Osteocyte (in vitro differentiated cells): ENCODE measurements around the gene MKS1. TPM values are rescaled to one million over a fixed set of nuclear protein-coding genes. Genes with fewer than 3 reads are reported as not detected.

ENCODE experiments used
- DNase-seq: peaks from one replicate; pipeline ENCODE4 v3.0.0; 2021; ENCODE audit warnings: mixed read lengths; ENCODE audit not compliant: unreplicated experiment; ENCODE audit errors: extremely low spot score
- H3K27ac Mint-ChIP-seq: one replicate; pipeline ENCODE4 v1.8.0; 2021; ENCODE audit warnings: mild to moderate bottlenecking, mixed read lengths; ENCODE audit not compliant: unreplicated experiment
- H3K27me3 Mint-ChIP-seq: one replicate; pipeline ENCODE4 v1.8.0; 2021; ENCODE audit warnings: mixed read lengths; ENCODE audit not compliant: unreplicated experiment
- H3K36me3 Mint-ChIP-seq: one replicate; pipeline ENCODE4 v1.8.0; 2021; ENCODE audit warnings: mixed read lengths; ENCODE audit not compliant: unreplicated experiment
- H3K4me1 Mint-ChIP-seq: one replicate; pipeline ENCODE4 v1.8.0; 2021; ENCODE audit warnings: mixed read lengths; ENCODE audit not compliant: unreplicated experiment
- H3K4me3 Mint-ChIP-seq: one replicate; pipeline ENCODE4 v1.8.0; 2021; ENCODE audit warnings: mild to moderate bottlenecking, moderate library complexity, mixed read lengths; ENCODE audit not compliant: unreplicated experiment
- H3K9me3 Mint-ChIP-seq: one replicate; pipeline ENCODE4 v1.8.0; 2021; ENCODE audit warnings: mixed read lengths; ENCODE audit not compliant: unreplicated experiment
- total RNA-seq: library from RNA; stranded (reverse); gene quantifications from 2 replicates; pipeline ENCODE4 v1.2.1, GENCODE V29; 2021
- TF ChIP-seq, protein P1 (sequence below): fragments of 200-600 bp; sonication (generic); IDR thresholded peaks from 2 replicates; pipeline ENCODE4 v1.5.0; 2021; ENCODE audit warnings: antibody characterized with exemption, mild to moderate bottlenecking, moderate library complexity

MKS1 gene
- total RNA-seq, 1 donor from 2014 or later: 24.1 TPM

DNA sequence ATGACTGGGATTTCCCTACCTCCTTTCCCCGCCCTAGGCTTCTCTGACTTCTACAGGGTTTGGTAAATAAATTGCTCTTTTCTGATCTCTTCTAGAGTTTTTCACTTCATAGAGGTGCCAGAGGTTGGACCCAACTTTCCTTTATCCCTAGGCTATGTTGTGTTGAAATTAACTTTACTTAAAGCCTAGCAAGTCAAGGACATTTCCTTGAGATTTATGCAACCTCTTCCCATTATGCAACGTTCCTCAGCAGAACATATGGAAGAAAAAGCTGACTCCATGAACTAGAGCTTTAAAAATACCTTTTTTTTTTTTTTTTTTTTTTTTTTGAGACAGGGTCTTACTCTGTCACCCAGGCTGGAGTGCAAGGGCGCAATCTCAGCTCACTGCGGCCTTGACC, 46.2 kb upstream of the MKS1 start:
- no peak overlapping the region for H3K4me3 Mint-ChIP-seq
- H3K4me1 Mint-ChIP-seq: no peaks in the 10 kb centered on the region
- H3K27ac Mint-ChIP-seq: no peak overlapping the region
- TF ChIP-seq, protein P1, sequence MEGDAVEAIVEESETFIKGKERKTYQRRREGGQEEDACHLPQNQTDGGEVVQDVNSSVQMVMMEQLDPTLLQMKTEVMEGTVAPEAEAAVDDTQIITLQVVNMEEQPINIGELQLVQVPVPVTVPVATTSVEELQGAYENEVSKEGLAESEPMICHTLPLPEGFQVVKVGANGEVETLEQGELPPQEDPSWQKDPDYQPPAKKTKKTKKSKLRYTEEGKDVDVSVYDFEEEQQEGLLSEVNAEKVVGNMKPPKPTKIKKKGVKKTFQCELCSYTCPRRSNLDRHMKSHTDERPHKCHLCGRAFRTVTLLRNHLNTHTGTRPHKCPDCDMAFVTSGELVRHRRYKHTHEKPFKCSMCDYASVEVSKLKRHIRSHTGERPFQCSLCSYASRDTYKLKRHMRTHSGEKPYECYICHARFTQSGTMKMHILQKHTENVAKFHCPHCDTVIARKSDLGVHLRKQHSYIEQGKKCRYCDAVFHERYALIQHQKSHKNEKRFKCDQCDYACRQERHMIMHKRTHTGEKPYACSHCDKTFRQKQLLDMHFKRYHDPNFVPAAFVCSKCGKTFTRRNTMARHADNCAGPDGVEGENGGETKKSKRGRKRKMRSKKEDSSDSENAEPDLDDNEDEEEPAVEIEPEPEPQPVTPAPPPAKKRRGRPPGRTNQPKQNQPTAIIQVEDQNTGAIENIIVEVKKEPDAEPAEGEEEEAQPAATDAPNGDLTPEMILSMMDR: no peak
- no peaks in the 10 kb centered on the region for H3K36me3 Mint-ChIP-seq
- no peak for DNase-seq
- H3K9me3 Mint-ChIP-seq: no peaks in the 10 kb centered on the region
- H3K27me3 Mint-ChIP-seq: peaks cover 53% of the 10 kb centered on the region

DNA sequence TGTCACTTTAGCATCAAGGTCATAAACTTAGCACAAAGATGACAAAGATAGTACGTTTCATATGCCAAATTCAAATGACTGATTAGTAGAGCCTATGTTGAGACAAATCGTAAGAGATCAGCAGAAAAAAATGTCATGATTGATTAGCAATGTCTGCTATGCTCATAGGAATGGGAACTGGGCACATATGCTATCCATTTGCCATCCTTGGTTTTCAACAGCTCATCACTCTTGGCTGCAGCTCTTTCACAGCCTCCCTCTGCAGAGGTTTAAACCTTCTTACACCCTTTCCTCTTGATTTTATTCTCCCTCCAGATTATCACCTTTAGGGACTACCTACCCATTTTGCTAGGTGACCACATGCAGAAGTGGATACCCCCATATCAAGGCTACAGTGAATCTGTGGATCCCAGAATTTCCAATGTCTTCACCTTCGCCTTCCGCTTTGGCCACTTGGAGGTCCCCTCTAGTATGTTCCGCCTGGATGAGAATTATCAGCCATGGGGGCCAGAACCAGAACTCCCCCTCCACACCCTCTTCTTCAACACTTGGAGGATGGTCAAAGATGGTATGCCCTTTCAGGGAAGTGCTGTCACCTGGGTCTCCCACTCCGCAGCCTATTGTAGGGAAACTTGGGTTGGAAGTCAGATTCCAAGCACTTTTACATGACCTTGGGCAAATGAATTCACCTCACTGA, 45.5 kb upstream of the MKS1 start:
- H3K27ac Mint-ChIP-seq: no peak overlapping the region
- H3K9me3 Mint-ChIP-seq: no peaks in the 10 kb centered on the region

DNA sequence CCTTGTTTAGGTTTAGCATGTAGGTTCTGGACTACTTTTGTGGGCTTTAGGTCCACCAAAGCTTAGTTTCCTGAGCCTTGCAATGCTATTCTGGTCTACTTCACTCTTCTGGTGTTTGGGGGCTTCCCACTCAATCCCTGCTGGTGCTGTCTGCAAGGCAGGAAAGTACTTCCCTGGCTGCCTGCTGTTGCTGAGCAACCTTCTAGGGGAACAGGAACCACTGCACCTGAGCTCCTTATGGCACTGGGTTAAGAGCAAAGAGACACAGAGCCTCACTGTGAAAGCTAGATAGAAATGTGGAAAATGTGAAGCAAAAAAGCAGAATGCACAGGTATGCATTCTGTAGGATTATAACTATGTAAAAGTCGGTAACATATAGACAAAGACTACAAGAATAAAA, 44.7 kb upstream of the MKS1 start:
- Mint-ChIP-seq H3K27ac (no peak overlapping the region), H3K36me3 (no peaks in the 10 kb centered on the region), H3K27me3 (peaks cover 60% of the 10 kb centered on the region), H3K9me3 (no peaks in the 10 kb centered on the region), H3K4me3 (no peak overlapping the region), H3K4me1 (no peaks in the 10 kb centered on the region)
- no peak for DNase-seq
- TF ChIP-seq, protein P1: no peak

More for the DNA sequence above, 45.5 kb upstream of the MKS1 start:
- DNase-seq: peak; percentile 32
- TF ChIP-seq, protein P1: no peak
- no peaks in the 10 kb centered on the region for H3K36me3 Mint-ChIP-seq
- H3K4me1 Mint-ChIP-seq: no peaks in the 10 kb centered on the region
- peaks cover 55% of the 10 kb centered on the region for H3K27me3 Mint-ChIP-seq
- no peak overlapping the region for H3K4me3 Mint-ChIP-seq

DNA sequence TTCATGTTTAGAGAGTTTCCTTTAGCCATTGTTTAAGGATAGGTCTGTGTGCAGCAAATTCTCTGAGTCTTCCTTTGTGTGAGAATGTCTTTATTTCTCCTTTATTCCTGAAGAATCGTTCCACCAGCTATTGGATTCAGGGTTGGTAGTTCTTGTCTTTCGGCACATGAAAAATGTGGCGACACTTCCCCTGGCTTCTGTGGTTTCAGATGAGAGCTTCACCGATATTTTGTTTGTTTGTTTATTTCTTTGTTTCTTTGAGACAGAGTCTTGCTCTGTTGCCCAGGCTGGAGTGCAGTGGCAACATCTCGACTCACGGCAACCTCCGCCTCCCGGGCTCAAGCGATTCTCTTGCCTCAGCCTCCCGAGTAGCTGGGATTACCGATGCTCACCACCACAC, 43.1 kb upstream of the MKS1 start:
- TF ChIP-seq, protein P1: no peak
- H3K27me3 Mint-ChIP-seq: peaks cover 76% of the 10 kb centered on the region
- no peaks in the 10 kb centered on the region for H3K9me3 Mint-ChIP-seq
- no peaks in the 10 kb centered on the region for H3K36me3 Mint-ChIP-seq
- no peak overlapping the region for H3K4me3 Mint-ChIP-seq
- no peaks in the 10 kb centered on the region for H3K4me1 Mint-ChIP-seq
- no peak for DNase-seq
- no peak overlapping the region for H3K27ac Mint-ChIP-seq

DNA sequence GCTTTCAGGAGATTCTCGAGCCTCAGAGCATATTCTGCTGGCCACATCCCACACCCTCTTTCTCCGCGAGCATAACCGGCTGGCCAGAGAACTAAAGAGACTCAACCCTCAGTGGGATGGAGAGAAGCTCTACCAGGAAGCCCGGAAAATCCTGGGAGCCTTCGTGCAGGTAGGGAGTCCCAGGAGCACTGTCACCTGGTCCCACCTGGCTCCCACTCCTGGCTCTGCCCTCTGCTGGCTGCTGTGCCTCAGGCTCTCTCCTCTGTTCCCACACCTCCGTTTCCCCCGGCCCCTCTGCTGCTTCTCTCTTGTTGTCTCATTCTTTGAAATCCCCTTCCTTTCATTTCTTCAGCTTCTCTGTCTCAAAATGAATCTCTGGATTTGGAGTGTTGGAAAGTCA, 35.7 kb upstream of the MKS1 start:
- DNase-seq: peak; percentile 57
- H3K27me3 Mint-ChIP-seq: peaks cover 65% of the 10 kb centered on the region
- H3K4me1 Mint-ChIP-seq: no peaks in the 10 kb centered on the region
- no peak overlapping the region for H3K27ac Mint-ChIP-seq
- H3K9me3 Mint-ChIP-seq: no peaks in the 10 kb centered on the region
- H3K4me3 Mint-ChIP-seq: no peak overlapping the region
- TF ChIP-seq, protein P1: no peak
- no peaks in the 10 kb centered on the region for H3K36me3 Mint-ChIP-seq
